Osteoblast (primary cell): ENCODE data around the gene AFF3. TPM values are rescaled to one million over a fixed set of nuclear protein-coding genes. Genes with fewer than 3 reads are reported as not detected.

Experiments
- DNase-seq: peaks from one replicate; pipeline ENCODE4 v3.0.0; 2011; ENCODE audit warnings: low spot score, mixed read lengths; ENCODE audit not compliant: insufficient read length; ENCODE audit errors: missing footprints
- H2AFZ ChIP-seq: 2 replicates; pipeline ENCODE4 v1.6.0; 2011; ENCODE audit warnings: mild to moderate bottlenecking, low read length
- H3K27ac ChIP-seq: 2 replicates; pipeline ENCODE4 v1.5.1; 2011; ENCODE audit warnings: mild to moderate bottlenecking, low read depth, low read length, moderate library complexity
- H3K27me3 ChIP-seq: 2 replicates; pipeline ENCODE4 v1.6.0; 2012; ENCODE audit warnings: mild to moderate bottlenecking, control low read depth, inconsistent platforms, low read length, moderate library complexity; ENCODE audit not compliant: insufficient read depth
- H3K36me3 ChIP-seq: 2 replicates; pipeline ENCODE4 v1.5.1; 2011; ENCODE audit warnings: mild to moderate bottlenecking, low read length, control low read depth, moderate library complexity; ENCODE audit not compliant: insufficient read depth
- H3K4me1 ChIP-seq: 2 replicates; pipeline ENCODE4 v1.5.1; 2011; ENCODE audit warnings: mild to moderate bottlenecking, low read length, control low read depth, moderate library complexity; ENCODE audit not compliant: insufficient read depth
- H3K4me2 ChIP-seq: 2 replicates; pipeline ENCODE4 v1.6.0; 2011; ENCODE audit warnings: mild to moderate bottlenecking, low read length; ENCODE audit not compliant: insufficient read depth
- H3K4me3 ChIP-seq: fragments of 200-600 bp; sonication (generic); 3 replicates; pipeline ENCODE4 v1.5.1; 2012; ENCODE audit warnings: mild to moderate bottlenecking, low read length, inconsistent platforms; ENCODE audit not compliant: insufficient read depth
- H3K79me2 ChIP-seq: 2 replicates; pipeline ENCODE4 v1.6.0; 2012; ENCODE audit warnings: mild to moderate bottlenecking, low read length, control low read depth, inconsistent platforms; ENCODE audit not compliant: insufficient read depth
- H3K9me3 ChIP-seq: 2 replicates; pipeline ENCODE4 v1.5.1; 2011; ENCODE audit warnings: low read depth, low read length, control low read depth
- H4K20me1 ChIP-seq: 2 replicates; pipeline ENCODE4 v1.6.0; 2012; ENCODE audit warnings: mild to moderate bottlenecking, low read length, control low read depth; ENCODE audit not compliant: insufficient read depth
- total RNA-seq: library from RNA; depleted of rRNA; stranded (reverse); fragments of >200 nt; gene quantifications from 2 replicates; pipeline ENCODE4 v1.2.3, GENCODE V29; 2012
- TF ChIP-seq, protein P1 (sequence below): IDR thresholded peaks from 2 replicates; pipeline ENCODE4 v1.5.1; 2011; ENCODE audit warnings: mild to moderate bottlenecking, low read depth, low read length, moderate library complexity; ENCODE audit errors: extremely low read depth

Gene AFF3
- total RNA-seq, 1 donor: 4.3 TPM

DNA sequence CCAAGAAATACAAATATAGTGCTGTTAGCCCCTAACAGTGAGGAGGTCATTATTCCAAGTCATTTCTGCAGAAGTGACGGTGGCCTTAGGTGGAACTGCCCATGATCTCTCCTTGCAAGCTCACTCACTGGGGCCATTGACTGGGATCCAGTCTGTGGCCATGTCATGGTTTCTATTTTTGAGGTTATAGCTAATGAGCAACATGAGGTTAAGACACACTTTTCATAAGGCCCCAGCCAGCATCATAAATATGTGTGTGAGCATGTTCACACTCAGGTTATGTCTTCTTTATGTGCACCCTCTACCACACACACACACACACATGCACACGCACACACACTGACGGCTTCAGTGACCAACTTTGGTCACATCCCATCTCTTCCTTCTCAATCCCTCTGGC, 484 bp downstream of the AFF3 start:
- no peak overlapping the region for H3K4me3 ChIP-seq
- H2AFZ ChIP-seq: no peak overlapping the region
- H3K9me3 ChIP-seq: no peaks in the 10 kb centered on the region
- H4K20me1 ChIP-seq: no peaks in the 10 kb centered on the region
- no peaks in the 10 kb centered on the region for H3K36me3 ChIP-seq
- DNase-seq: no peak
- TF ChIP-seq, protein P1, sequence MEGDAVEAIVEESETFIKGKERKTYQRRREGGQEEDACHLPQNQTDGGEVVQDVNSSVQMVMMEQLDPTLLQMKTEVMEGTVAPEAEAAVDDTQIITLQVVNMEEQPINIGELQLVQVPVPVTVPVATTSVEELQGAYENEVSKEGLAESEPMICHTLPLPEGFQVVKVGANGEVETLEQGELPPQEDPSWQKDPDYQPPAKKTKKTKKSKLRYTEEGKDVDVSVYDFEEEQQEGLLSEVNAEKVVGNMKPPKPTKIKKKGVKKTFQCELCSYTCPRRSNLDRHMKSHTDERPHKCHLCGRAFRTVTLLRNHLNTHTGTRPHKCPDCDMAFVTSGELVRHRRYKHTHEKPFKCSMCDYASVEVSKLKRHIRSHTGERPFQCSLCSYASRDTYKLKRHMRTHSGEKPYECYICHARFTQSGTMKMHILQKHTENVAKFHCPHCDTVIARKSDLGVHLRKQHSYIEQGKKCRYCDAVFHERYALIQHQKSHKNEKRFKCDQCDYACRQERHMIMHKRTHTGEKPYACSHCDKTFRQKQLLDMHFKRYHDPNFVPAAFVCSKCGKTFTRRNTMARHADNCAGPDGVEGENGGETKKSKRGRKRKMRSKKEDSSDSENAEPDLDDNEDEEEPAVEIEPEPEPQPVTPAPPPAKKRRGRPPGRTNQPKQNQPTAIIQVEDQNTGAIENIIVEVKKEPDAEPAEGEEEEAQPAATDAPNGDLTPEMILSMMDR: no peak
- H3K27ac ChIP-seq: no peak overlapping the region
- H3K4me2 ChIP-seq: no peak overlapping the region
- H3K4me1 ChIP-seq: no peaks in the 10 kb centered on the region
- peaks cover 11% of the 10 kb centered on the region for H3K27me3 ChIP-seq
- H3K79me2 ChIP-seq: no peaks in the 10 kb centered on the region

DNA sequence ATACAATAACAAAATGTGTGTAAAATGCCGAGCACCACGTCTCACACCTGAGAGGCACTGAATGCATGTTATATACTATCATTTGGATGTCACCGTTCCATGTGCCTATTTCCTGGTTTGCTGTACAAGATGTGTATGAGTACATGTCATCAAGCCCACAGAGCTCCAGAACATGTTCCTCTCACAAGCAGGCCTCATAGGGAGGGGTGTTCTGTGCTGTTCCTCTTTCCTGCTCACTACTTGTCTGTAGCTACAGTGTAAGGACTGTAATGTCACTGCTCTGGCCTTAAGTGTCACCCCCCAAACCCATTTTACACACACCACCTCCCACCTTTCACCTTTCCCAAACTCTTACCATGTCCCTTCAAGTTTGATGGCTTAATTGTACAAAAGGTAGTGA, 1.8 kb downstream of the AFF3 start:
- no peaks in the 10 kb centered on the region for H3K79me2 ChIP-seq
- no peak for DNase-seq
- TF ChIP-seq, protein P1: no peak
- H3K36me3 ChIP-seq: no peaks in the 10 kb centered on the region
- no peak overlapping the region for H2AFZ ChIP-seq
- H3K27ac ChIP-seq: no peak overlapping the region
- no peaks in the 10 kb centered on the region for H3K4me1 ChIP-seq
- H3K27me3 ChIP-seq: peaks cover 13% of the 10 kb centered on the region
- H4K20me1 ChIP-seq: no peaks in the 10 kb centered on the region
- H3K4me2 ChIP-seq: no peak overlapping the region
- H3K4me3 ChIP-seq: no peak overlapping the region
- no peaks in the 10 kb centered on the region for H3K9me3 ChIP-seq

DNA sequence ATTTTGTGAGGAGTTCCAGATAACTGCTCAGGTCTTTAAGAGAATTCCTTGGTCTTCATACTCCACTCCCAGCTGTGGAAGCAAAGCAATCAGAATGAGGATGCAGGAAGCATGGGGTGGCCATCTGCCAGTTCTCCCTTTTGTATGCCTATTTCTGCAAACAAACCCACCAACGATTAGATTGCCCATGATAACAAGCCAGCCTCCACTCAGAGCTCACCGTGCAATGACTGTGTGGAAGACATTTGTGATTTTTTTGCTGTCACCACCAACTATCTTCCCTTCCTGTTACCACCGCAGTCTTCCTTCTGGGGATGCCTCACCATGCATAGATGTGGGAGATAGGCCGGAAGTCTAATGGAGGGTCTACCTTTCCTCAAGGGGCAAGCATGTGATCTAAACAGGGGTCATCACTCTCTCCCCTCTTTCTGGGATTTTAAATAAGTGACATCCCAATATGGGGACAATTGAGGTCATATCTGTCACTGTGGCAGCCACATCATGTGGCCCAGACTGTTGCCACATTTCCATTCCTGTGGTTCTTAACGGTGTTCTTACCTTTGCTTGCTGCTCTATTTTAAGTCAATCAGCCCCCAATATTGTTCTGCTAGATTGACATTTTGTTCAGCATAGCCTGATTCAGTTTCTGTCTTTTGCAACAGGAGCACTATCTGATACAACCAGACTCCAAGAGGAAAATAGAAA, 4.4 kb downstream of the AFF3 start:
- H3K27me3 ChIP-seq: peaks cover 22% of the 10 kb centered on the region
- H3K9me3 ChIP-seq: no peaks in the 10 kb centered on the region
- no peaks in the 10 kb centered on the region for H3K4me1 ChIP-seq
- H3K27ac ChIP-seq: no peak overlapping the region
- TF ChIP-seq, protein P1: no peak
- H3K79me2 ChIP-seq: no peaks in the 10 kb centered on the region
- DNase-seq: no peak
- H3K36me3 ChIP-seq: no peaks in the 10 kb centered on the region
- H2AFZ ChIP-seq: no peak overlapping the region
- H3K4me3 ChIP-seq: no peak overlapping the region
- H4K20me1 ChIP-seq: no peaks in the 10 kb centered on the region
- no peak overlapping the region for H3K4me2 ChIP-seq

DNA sequence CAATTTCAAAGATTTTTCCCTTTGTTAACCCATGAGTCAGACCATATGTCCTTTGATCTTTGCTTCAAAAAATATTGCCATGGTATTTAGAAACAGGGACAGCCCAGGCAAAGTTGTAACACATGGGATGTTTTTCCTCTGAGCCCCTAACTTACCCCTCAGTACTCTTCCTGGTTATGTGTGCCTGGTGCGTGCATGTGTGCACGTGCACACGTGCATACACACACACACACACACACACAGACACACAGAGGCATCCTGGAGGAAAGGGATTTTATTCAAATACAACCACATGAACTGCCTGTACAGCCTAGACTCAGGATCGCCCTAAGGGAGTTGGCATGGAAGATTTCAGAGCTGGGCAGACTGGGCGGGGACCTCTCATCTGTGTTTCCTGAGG, 5.1 kb downstream of the AFF3 start:
- H2AFZ ChIP-seq: no peak overlapping the region
- H3K27me3 ChIP-seq: peaks cover 22% of the 10 kb centered on the region
- no peak for DNase-seq
- no peaks in the 10 kb centered on the region for H3K36me3 ChIP-seq
- H3K4me2 ChIP-seq: no peak overlapping the region
- H3K79me2 ChIP-seq: no peaks in the 10 kb centered on the region
- no peaks in the 10 kb centered on the region for H3K4me1 ChIP-seq
- no peak overlapping the region for H3K4me3 ChIP-seq
- TF ChIP-seq, protein P1: no peak
- no peaks in the 10 kb centered on the region for H4K20me1 ChIP-seq
- no peaks in the 10 kb centered on the region for H3K9me3 ChIP-seq
- H3K27ac ChIP-seq: no peak overlapping the region
